LNCAP (cell line): ENCODE results near the gene PFDN4.

Experiments
- CTCF ChIP-seq: fragments of 450-650 bp; IDR thresholded peaks from 2 replicates; pipeline ENCODE4 v1.5.1; 2017; ENCODE audit warnings: mild to moderate bottlenecking

PFDN4 gene

DNA sequence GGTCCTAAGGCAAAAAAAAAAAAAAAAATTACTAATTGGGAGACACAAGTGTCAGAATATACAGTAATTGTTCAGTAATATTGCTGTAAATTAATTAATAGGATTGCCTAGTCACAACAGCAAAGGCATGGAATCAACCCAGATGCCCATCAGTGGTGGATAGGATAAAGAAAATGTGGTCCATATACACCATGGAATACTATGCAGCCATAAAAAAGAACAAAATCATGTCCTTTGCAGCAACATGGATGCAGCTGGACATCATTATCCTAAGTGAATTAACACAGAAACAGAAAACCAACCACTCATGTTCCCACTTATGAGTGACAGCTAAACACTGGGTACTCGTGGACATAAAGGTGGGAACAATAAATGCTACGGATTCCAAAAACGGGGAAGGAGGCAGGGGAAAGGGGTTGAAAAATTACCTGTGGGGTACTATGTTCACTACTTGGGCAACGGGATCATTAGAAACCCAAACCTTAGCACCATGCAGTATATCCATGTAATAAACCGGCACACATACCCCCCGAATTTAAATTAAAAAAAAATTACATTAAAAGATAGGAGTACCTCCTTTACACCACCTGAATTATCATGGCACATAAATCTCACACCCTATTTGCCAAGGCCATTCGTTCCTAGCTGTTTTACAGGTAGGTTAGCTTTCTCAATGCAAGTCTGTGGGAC is 689 bp upstream of the PFDN4 start:
- no peak for TF ChIP-seq CTCF

DNA sequence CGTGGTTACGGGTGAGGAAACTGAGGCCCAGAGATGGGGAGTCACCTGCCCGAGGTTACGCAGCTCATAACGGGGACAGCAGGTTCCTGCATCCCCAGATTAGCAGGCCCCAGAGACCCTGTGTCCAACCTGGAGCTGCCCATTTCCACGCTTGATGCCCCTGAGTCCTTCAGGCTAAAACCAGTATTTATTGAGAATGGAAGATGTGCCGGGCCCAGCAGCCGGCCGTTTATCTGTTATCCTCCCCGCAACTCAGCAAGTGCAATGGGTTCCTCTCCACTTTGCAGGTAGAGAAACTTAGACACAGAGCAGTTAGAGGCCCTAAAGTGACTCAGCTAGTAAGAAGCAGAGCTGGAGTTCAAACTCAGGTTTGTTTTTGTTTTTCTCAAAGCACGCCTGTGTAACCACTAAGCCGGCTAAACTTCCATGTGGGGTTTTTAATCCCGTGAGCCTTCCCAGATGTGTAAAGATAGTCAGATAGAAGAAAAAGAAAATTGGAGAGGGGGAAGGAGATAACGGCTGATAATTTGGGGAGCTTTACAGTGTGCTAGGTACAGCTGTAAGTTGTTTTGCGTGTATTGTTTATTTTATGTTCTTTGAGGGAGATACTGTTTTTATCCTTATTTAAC is 775 bp downstream of the PFDN4 start:
- TF ChIP-seq CTCF: no peak

- no peak for TF ChIP-seq CTCF
Observed at GRCh38 chr20:54209216-54209813, 1.4 kb downstream of the PFDN4 start.

DNA sequence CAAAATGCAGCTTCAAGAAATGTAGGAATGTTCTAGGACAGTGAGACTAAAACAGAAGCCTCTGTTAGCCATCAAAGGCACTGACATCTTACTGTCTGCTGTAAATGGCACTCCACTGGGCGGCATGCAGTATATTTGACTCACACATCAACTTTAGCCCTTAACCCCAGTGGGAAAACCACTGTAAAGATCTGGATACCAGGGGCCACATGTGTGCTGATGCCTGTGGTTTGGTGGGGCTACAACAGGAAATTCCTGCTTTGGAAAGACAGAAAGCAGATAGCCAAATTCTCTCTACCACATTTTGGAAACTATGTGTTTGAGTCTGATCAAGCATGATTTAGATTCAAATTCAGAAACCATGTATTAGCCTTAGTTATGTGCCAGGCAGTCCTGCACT is 4.3 kb downstream of the PFDN4 start:
- TF ChIP-seq CTCF: no peak

GRCh38 chr20:54212871-54213270 is 5.0 kb downstream of the PFDN4 start:
- no peak for TF ChIP-seq CTCF

DNA sequence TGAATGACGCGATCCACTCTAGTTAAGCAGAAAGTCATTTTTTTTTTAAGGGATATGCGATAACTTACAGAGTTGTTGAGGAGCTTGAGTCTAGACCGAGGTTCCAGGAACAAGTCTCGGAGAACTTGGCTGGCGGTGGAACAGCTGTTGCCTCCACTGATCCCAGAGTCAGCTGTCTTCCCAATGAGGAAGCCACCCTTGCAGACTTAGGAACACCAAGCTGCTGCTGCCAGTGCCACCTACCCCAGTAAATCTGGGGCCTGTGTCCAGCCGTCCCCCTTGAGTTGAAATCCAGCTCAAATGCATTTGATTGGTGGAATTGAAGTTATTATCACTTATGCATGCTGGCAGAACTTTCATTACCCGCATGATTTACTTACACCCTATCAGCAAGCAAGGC is 6.7 kb downstream of the PFDN4 start:
- TF ChIP-seq CTCF: no peak

DNA sequence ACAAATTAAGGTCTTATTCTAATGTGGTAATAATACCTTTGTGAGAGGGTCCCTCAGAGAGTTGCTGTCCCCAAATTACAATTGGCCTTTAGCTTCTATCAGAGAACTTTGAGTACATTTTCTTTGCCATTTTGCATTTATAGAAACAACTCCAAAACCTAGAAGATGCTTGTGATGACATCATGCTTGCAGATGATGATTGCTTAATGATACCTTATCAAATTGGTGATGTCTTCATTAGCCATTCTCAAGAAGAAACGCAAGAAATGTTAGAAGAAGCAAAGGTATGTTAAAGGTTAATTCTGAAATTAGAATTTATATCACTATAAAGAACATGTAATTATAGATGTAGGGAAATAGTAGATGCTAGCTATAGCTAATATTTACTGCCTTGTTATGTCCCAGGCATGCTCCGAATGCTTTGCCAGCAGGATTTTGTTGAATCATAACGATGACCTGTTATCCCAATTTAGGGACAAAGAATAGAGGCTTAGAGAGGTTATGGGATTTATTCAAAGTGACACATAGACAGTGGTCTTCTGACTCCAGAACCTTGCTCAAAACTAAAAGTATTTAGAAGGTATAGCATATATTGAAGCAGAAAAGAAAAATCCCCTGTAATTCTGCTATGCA is 7.4 kb downstream of the PFDN4 start:
- no peak for TF ChIP-seq CTCF
